ENCODE results near the gene ACBD3.

The ACBD3 gene

DNA sequence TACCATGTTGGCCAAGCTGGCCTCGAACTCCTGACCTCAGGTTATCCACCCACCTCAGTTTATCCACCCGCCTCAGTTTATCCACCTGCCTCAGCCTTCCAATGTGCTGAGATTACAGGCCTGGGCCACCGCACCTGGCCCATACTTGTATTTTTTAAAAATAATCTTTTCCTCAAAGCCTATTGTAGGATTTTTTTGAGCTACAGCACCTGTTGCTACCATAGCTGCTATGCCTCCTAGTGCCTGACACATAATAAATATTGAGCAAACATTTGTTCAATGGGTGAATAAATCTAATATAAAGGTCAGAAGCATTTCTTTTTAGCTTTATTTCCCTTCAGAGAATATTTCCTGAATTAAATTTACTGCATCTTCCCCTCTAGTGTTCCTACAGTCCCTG lies 15.7 kb upstream of the ACBD3 start:
- no peaks in the 10 kb centered on the region for H3K4me1 ChIP-seq (ENCODE audit: control insufficient read depth, insufficient read depth, low read depth, low read length)

DNA sequence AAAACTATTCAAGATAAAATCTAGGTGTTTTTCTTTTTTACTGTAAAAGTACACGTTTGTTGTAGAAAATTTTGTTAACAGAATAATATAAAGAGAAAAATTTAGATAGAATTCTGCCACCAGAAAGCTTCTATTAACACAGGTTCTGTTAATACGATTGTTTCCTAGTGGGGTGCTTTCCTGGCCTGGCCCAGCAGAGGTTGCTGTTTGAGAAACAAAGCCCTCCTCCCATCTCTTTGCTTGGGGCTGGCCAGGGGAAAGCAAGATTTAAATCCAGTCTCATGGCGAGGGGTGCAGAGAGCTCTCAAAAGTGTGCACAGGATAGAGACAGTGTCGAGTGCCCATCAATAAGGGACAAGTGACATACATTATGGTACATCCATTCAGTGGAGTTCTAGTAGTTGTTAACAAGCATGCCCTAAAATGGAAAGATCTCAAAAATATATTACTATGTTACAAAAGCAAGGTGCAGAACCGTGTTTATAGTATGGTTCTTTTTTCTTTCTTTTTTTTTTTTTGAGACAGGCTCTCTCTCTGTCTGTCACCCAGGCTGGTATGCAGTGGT lies 14.6 kb upstream of the ACBD3 start:
- Histone ChIP-seq H3K14ac (ENCODE audit: low read length in 2 of 2) (no peak overlapping the region), H2AK5ac (ENCODE audit: low read length, severe bottlenecking) (no peak overlapping the region), H3K9ac (ENCODE audit: low read length) (no peak overlapping the region), H3K4me3 (ENCODE audit: insufficient read depth in 1 of 2, low read depth in 1 of 2, low read length in 2 of 2) (no peak overlapping the region), H4K91ac (ENCODE audit: low read length) (no peak overlapping the region), H2BK5ac (ENCODE audit: low read depth, low read length, poor library complexity, severe bottlenecking) (no peak overlapping the region), H2BK15ac (ENCODE audit: low read depth, poor library complexity, severe bottlenecking) (no peak overlapping the region), H3K4me1 (ENCODE audit: control insufficient read depth, insufficient read depth, low read depth, low read length) (no peaks in the 10 kb centered on the region), H3K27ac (ENCODE audit: low read length, poor library complexity, severe bottlenecking) (no peak overlapping the region), H3K23ac (ENCODE audit: low read length in 2 of 2) (no peak overlapping the region), H2BK120ac (ENCODE audit: low read depth, low read length) (no peak overlapping the region), H2AFZ (ENCODE audit: low read depth, low read length) (no peak overlapping the region), H3K4ac (ENCODE audit: low read depth in 1 of 2, low read length in 2 of 2) (no peak overlapping the region), H3K4me2 (ENCODE audit: low read length, poor library complexity, severe bottlenecking) (no peak overlapping the region), H3K18ac (ENCODE audit: low read depth in 1 of 2, low read length in 2 of 2) (no peak overlapping the region), H3K9me3 (ENCODE audit: control insufficient read depth, low read length) (no peaks in the 10 kb centered on the region), H3K27me3 (ENCODE audit: control insufficient read depth in 1 of 2, insufficient read depth in 1 of 2, low read length in 2 of 2) (peaks cover 8 to 12% of the 10 kb centered on the region in 2 experiments), H3K79me1 (replicated peaks; ENCODE audit: low read length, poor library complexity, severe bottlenecking) (no peaks in the 10 kb centered on the region), H4K8ac (ENCODE audit: low read length) (no peak overlapping the region), H2BK12ac (ENCODE audit: low read length in 2 of 2) (no peak overlapping the region), H3K36me3 (ENCODE audit: control insufficient read depth in 1 of 2, insufficient read depth in 2 of 2, low read depth in 1 of 2, low read length in 2 of 2) (no peaks in the 10 kb centered on the region)
- peak; percentile 18 for DNase-seq
- 81% methylated on average over 3 of the region's 5 CpGs for WGBS

More for the DNA sequence above, 15.7 kb upstream of the ACBD3 start:
- no peak overlapping the region for H4K8ac ChIP-seq (ENCODE audit: low read length)
- 88% methylated on average over 3 of the region's 3 CpGs for WGBS
- no peak overlapping the region for H2AFZ ChIP-seq (ENCODE audit: low read depth, low read length)
- no peak overlapping the region for H2BK120ac ChIP-seq (ENCODE audit: low read depth, low read length)
- H2BK5ac ChIP-seq (ENCODE audit: low read depth, low read length, poor library complexity, severe bottlenecking) = no peak overlapping the region
- no peak overlapping the region for H3K27ac ChIP-seq (ENCODE audit: low read length, poor library complexity, severe bottlenecking)
- H3K4me3 ChIP-seq (ENCODE audit: insufficient read depth in 1 of 2, low read depth in 1 of 2, low read length in 2 of 2) = no peak overlapping the region
- no peaks in the 10 kb centered on the region for H3K36me3 ChIP-seq (ENCODE audit: control insufficient read depth in 1 of 2, insufficient read depth in 2 of 2, low read depth in 1 of 2, low read length in 2 of 2)
- no peak overlapping the region for H3K18ac ChIP-seq (ENCODE audit: low read depth in 1 of 2, low read length in 2 of 2)
- no peak overlapping the region for H3K9ac ChIP-seq (ENCODE audit: low read length)
- H2BK12ac ChIP-seq (ENCODE audit: low read length in 2 of 2) = no peak overlapping the region
- H3K79me1 ChIP-seq (replicated peaks; ENCODE audit: low read length, poor library complexity, severe bottlenecking) = no peaks in the 10 kb centered on the region
- DNase-seq = no peak
- H3K27me3 ChIP-seq (ENCODE audit: control insufficient read depth in 1 of 2, insufficient read depth in 1 of 2, low read length in 2 of 2) = peaks cover 8 to 19% of the 10 kb centered on the region in 2 experiments
- H2AK5ac ChIP-seq (ENCODE audit: low read length, severe bottlenecking) = no peak overlapping the region
- H3K14ac ChIP-seq (ENCODE audit: low read length in 2 of 2) = no peak overlapping the region
- no peak overlapping the region for H2BK15ac ChIP-seq (ENCODE audit: low read depth, poor library complexity, severe bottlenecking)
- H3K4ac ChIP-seq (ENCODE audit: low read depth in 1 of 2, low read length in 2 of 2) = no peak overlapping the region
- H4K91ac ChIP-seq (ENCODE audit: low read length) = no peak overlapping the region
- H3K9me3 ChIP-seq (ENCODE audit: control insufficient read depth, low read length) = no peaks in the 10 kb centered on the region
- H3K4me2 ChIP-seq (ENCODE audit: low read length, poor library complexity, severe bottlenecking) = no peak overlapping the region
- H3K23ac ChIP-seq (ENCODE audit: low read length in 2 of 2) = no peak overlapping the region

DNA sequence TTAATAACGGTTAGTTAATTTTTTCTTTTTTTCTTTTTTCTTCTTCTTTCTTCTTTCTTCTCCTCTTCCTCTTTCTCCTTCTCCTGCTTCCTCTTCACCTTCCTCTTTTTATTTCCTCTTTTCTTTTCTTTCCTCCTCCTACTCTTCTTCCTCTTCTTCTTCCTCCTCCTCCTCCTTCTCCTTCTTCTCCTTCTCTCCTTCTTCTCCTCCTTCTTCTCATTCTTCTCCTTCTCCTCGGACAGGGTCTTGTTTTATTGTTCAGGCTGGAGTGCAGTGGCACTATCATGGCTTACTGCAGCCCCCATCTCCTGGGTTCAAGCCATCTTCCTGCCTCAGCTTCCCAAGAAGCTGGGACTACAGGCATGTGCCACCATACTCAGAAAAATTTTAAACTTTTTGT lies 13.4 kb upstream of the ACBD3 start:
- no peak overlapping the region for H2BK120ac ChIP-seq (ENCODE audit: low read depth, low read length)
- no peak overlapping the region for H2AFZ ChIP-seq (ENCODE audit: low read depth, low read length)
- H3K14ac ChIP-seq (ENCODE audit: low read length in 2 of 2) = no peak overlapping the region
- no peak overlapping the region for H3K23ac ChIP-seq (ENCODE audit: low read length in 2 of 2)
- H2BK15ac ChIP-seq (ENCODE audit: low read depth, poor library complexity, severe bottlenecking) = no peak overlapping the region
- H3K27ac ChIP-seq (ENCODE audit: low read length, poor library complexity, severe bottlenecking) = no peak overlapping the region
- H2AK5ac ChIP-seq (ENCODE audit: low read length, severe bottlenecking) = no peak overlapping the region
- H3K9ac ChIP-seq (ENCODE audit: low read length) = no peak overlapping the region
- H3K27me3 ChIP-seq (ENCODE audit: control insufficient read depth in 1 of 2, insufficient read depth in 1 of 2, low read length in 2 of 2) = peaks cover 8 to 19% of the 10 kb centered on the region in 2 experiments
- no peak overlapping the region for H4K8ac ChIP-seq (ENCODE audit: low read length)
- H4K91ac ChIP-seq (ENCODE audit: low read length) = no peak overlapping the region
- no peak for DNase-seq
- 99% methylated on average over 2 of the region's 2 CpGs for WGBS
- H3K4me1 ChIP-seq (ENCODE audit: control insufficient read depth, insufficient read depth, low read depth, low read length) = no peaks in the 10 kb centered on the region
- no peaks in the 10 kb centered on the region for H3K79me1 ChIP-seq (replicated peaks; ENCODE audit: low read length, poor library complexity, severe bottlenecking)
- no peak overlapping the region for H2BK5ac ChIP-seq (ENCODE audit: low read depth, low read length, poor library complexity, severe bottlenecking)
- no peak overlapping the region for H2BK12ac ChIP-seq (ENCODE audit: low read length in 2 of 2)
- H3K36me3 ChIP-seq (ENCODE audit: control insufficient read depth in 1 of 2, insufficient read depth in 2 of 2, low read depth in 1 of 2, low read length in 2 of 2) = no peaks in the 10 kb centered on the region
- no peak overlapping the region for H3K4me3 ChIP-seq (ENCODE audit: insufficient read depth in 1 of 2, low read depth in 1 of 2, low read length in 2 of 2)
- H3K4me2 ChIP-seq (ENCODE audit: low read length, poor library complexity, severe bottlenecking) = no peak overlapping the region
- no peaks in the 10 kb centered on the region for H3K9me3 ChIP-seq (ENCODE audit: control insufficient read depth, low read length)
- H3K18ac ChIP-seq (ENCODE audit: low read depth in 1 of 2, low read length in 2 of 2) = no peak overlapping the region
- no peak overlapping the region for H3K4ac ChIP-seq (ENCODE audit: low read depth in 1 of 2, low read length in 2 of 2)

DNA sequence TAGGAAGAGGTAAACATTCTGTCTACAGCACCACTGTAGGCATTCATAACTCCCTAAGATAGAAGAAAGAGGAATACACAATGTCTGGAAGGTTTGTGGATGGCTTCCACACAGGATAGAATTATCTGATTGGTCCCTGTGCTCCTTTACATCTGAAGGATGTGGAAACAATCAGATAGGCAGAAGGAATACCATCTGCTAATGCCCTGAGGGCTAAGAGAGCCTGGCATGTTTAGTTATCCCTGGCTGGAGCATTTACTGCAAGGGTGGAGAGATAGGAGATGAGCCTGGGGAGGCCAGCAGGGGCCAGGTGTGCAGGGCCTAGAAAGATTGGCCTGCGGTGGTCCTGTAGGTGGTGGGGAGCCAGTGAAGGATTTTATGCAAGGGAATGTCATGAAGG lies 8.6 kb upstream of the ACBD3 start:
- Histone ChIP-seq H2AFZ (ENCODE audit: low read depth, low read length) (no peak overlapping the region), H3K23ac (ENCODE audit: low read length in 2 of 2) (peak overlapping the region in 1 of 2 experiments; percentile 15), H3K4ac (ENCODE audit: low read depth in 1 of 2, low read length in 2 of 2) (no peak overlapping the region), H2BK5ac (ENCODE audit: low read depth, low read length, poor library complexity, severe bottlenecking) (no peak overlapping the region), H3K27me3 (ENCODE audit: control insufficient read depth in 1 of 2, insufficient read depth in 1 of 2, low read length in 2 of 2) (peaks cover 3 to 13% of the 10 kb centered on the region in 2 experiments), H3K9ac (ENCODE audit: low read length) (no peak overlapping the region), H3K4me2 (ENCODE audit: low read length, poor library complexity, severe bottlenecking) (no peak overlapping the region), H2BK12ac (ENCODE audit: low read length in 2 of 2) (no peak overlapping the region), H3K9me3 (ENCODE audit: control insufficient read depth, low read length) (no peaks in the 10 kb centered on the region), H3K4me3 (ENCODE audit: insufficient read depth in 1 of 2, low read depth in 1 of 2, low read length in 2 of 2) (no peak overlapping the region), H3K18ac (ENCODE audit: low read depth in 1 of 2, low read length in 2 of 2) (no peak overlapping the region), H3K4me1 (ENCODE audit: control insufficient read depth, insufficient read depth, low read depth, low read length) (no peaks in the 10 kb centered on the region), H3K36me3 (ENCODE audit: control insufficient read depth in 1 of 2, insufficient read depth in 2 of 2, low read depth in 1 of 2, low read length in 2 of 2) (no peaks in the 10 kb centered on the region), H3K79me1 (replicated peaks; ENCODE audit: low read length, poor library complexity, severe bottlenecking) (no peaks in the 10 kb centered on the region), H3K14ac (ENCODE audit: low read length in 2 of 2) (no peak overlapping the region), H3K27ac (ENCODE audit: low read length, poor library complexity, severe bottlenecking) (no peak overlapping the region), H4K8ac (ENCODE audit: low read length) (no peak overlapping the region), H2BK120ac (ENCODE audit: low read depth, low read length) (no peak overlapping the region), H2BK15ac (ENCODE audit: low read depth, poor library complexity, severe bottlenecking) (no peak overlapping the region), H4K91ac (ENCODE audit: low read length) (no peak overlapping the region), H2AK5ac (ENCODE audit: low read length, severe bottlenecking) (no peak overlapping the region)
- WGBS = 97% methylated on average over 1 of the region's 1 CpG
- DNase-seq = no peak

Data from mesenchymal stem cell (in vitro differentiated cells and primary cell).